A172 (cell line): ENCODE data around the gene TGM6. TPM values are rescaled to one million over a fixed set of nuclear protein-coding genes. Genes with fewer than 3 reads are reported as not detected.

Experiments used
- DNase-seq: peaks from one replicate; pipeline ENCODE4 v3.0.0-alpha.2; 2015; ENCODE audit warnings: low spot score
- total RNA-seq: library from RNA; depleted of rRNA; stranded (reverse); fragments of >200 nt; shearing (Covaris generic); gene quantifications from 2 replicates; pipeline ENCODE4 v1.2.3, GENCODE V29; 2014; rRNA removed

TGM6 gene
- not detected in 2 replicates for total RNA-seq

- DNase-seq, result no peak
Observed at GRCh38 chr20:2380601-2381000, at the start of gene TGM6. TGM6 (plus strand) TSS chr20:2380901; CDS start chr20:2380969, 68 bp downstream.

DNA sequence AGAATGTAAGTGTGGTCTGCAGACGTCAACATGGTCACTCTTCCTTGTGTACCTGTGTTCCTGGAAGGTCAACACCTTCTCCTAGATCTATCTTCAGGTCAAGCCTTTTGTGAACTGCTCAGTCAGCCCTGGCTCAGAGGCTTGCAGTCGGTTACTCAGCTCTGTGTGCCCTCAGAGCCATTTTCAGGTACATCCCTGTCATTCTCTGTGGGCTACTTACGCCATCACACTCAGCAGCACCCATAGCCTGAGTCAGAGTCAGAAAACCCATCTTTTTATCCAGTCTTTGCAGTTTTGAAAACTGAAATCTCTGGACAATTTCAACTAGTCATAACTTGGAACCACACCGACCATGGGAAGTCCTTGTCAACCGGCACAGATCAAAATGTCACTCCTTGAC lies 49.6 kb upstream of the TGM6 start:
- DNase-seq, result no peak

- DNase-seq, result no peak
Observed at GRCh38 chr20:2331901-2332565, 48.7 kb upstream of the TGM6 start.

DNA sequence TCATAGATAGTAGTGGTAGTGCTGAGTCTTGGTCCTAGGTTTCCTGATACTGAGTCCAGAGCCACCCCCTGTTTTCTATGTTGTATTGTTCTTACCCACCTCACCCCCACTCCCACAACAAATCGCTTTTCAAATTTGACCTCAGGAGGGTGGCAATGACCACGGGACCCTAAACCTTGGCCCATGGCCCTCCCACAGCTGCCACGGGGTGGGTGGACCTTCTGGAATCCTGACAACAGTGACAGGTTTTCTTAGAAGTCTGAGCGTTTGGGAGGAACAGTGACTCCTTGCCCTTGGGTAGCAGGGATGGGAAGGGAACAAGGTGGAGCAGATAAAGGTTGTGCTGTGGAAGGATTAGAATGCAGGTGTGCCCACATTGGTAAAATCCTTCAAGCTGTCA lies 48.0 kb upstream of the TGM6 start:
- DNase-seq, result no peak

DNA sequence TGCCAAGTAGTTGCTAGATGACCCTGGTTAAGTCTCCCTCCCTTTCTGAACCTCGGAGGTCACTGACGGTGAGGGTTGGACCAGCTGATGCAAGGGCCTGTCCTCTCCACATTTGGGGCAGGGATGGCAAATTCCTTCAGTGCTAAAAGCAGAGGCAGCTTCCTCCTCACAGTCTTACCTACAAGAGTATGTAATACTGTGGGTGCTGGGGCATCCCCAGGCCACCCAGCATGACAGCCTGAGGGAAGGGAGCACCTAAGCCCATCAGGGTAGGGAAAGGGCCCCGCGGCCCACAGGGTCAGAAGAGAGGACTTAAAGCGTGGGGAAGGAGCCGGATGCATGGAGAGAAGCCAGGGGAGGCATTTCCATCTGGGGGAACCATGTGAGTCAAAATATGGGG lies 46.9 kb upstream of the TGM6 start:
- no peak for DNase-seq

DNA sequence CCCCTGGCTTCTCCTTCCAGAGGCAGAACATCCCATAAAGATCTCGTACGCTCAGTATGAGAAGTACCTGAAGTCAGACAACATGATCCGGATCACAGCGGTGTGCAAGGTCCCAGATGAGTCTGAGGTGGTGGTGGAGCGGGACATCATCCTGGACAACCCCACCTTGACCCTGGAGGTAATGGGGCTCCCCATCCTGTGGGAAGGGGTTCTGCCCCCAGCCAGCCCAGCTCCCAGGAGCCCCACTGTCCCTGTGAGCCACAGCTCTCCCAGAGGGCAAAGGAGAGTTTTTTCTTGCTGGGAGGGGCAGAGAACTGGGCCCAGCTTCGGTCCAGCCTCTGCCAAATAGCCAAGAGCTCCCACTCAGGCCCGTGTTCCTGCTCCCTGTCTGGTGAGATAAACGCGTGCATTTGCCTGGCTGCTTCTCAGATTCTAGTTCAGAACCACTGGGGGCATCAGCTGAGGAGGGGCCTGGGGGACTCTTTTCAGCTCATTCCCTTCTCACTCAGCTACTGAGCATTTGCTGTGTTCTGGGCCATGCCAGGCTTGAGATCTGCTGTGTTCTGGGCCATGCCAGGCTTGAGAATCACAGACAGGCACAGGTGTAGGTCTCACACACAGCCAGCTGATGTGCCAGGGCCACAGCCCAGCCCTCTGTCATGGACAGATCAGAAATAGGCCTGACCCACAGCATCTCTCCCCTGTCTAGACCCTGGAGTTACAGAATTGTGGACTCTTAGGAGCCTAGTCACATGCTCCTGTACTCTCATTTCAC lies 45.4 kb upstream of the TGM6 start:
- no peak for DNase-seq

DNA sequence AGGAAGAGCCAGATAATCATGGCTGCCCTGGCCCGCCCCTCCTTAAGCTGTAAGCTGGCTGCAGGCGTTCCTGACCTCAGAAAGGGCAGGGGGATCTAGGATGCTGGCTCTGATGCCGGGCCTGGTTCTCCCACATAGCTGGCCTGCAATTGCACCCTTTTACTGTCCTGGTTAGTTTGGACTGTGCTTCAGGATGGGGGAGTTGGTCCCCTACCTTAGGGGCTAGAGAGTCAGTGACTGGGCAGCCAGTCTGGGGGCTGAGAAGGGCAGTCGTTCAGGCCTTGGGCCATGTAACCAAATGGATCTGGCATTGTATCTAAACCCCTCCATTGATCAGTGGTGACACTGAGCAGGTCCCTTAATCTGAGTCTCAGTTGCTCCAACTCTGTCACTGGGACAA lies 44.2 kb upstream of the TGM6 start:
- DNase-seq, result no peak

DNA sequence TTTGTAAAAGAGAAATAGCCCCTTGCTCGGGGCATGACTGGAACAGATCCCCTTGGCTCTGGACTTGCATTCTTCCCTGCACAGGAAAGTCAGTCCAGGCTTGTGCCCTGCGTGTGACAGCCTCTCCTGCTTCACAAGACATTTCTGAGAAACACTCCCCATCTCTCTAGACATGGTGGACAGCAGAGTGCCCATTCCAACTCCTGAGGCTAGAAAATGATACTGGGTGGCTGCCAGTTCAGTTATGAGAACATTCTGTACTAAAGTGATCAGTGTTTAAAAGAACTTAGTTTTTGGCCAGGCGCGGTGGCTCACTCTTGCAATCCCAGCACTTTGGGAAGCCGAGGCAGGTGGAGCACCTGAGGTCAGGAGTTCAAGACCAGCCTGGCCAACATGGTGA lies 43.6 kb upstream of the TGM6 start:
- DNase-seq, result no peak

GRCh38 chr20:2338411-2339066 lies 42.2 kb upstream of the TGM6 start:
- DNase-seq, result no peak

GRCh38 chr20:2340136-2340535 lies 40.6 kb upstream of the TGM6 start:
- no peak for DNase-seq

DNA sequence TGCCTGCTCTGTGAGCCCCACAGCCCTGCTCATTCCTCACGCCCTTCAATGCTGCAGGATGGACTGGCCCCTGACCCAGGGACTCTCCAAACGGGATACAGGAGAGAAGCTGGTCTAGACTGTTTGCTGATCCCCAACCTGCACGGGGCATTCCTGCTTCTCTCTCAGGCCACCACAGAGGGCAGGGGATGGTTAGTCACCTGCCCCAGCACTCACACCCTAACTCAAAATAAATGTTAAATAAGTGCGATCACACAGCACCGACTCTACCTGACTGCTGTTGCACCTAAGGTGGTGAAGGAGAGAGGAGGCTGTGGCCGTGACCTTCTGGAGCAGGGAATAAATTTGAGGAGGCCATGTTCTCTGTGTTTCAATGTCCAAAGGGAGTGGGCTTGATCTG lies 39.9 kb upstream of the TGM6 start:
- DNase-seq, result no peak

- no peak for DNase-seq
Observed at GRCh38 chr20:2341336-2341735, 39.4 kb upstream of the TGM6 start.

DNA sequence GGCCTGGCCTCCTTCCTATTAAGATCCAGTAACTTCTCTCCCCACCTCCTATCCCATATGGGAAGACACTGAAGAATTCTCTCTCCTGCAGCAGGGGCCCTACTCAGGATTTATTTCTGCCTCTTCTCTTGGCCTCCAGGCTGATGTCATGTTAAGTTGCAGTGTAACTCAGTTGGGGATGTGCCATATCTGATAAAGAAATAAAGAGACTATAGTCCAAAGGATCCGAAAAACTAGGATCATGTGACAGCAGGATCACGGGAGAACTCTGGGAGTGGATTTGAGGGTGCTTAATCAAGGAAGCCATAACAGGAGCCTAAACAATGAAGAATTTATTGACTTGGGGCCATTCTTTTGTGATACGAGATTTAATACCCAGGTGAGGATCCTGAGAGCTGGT lies 38.5 kb upstream of the TGM6 start:
- no peak for DNase-seq

GRCh38 chr20:2346188-2346587 lies 34.5 kb upstream of the TGM6 start:
- no peak for DNase-seq

DNA sequence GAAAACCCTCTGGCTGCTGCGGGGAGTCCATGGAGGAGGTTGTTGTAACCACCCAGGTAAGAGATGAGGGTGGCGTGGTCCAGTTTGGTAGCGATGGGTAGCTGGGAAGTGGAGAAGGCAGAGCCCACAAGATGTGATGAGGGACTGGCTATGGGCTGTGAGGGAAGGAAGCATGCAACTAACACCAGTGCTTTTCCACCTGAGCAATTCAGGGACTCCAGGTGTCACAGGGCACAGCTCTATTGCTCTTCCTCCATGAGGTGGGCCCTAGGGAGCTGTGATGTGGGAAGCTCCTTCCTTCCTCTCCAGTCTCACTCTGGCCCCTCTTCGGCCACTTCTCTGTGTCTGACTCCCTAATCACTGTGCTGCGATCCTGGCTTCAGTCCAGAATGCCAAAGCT lies 32.4 kb upstream of the TGM6 start:
- no peak for DNase-seq

- peak; percentile 73 for DNase-seq
Observed at GRCh38 chr20:2349801-2350200, 30.9 kb upstream of the TGM6 start.

- no peak for DNase-seq
Observed at GRCh38 chr20:2350606-2351005, 30.1 kb upstream of the TGM6 start.

DNA sequence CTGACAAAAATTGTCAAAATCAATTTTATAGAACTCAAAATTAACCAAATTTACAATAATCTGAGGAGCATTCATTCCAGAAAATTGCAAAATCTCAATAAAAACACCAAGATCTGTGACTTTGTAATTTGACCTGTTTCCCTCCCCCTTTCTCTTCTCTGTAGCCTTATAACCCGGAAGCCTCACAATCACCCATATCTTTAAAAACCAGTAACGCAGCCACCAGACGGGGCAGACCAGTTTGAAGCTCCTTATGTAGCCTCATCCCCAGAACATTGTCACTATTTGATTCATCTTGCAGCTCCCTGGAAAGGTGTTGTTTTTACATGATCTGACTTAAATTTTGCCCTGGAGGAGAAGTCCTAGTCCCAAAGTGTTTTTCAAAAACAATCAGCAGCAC lies 27.5 kb upstream of the TGM6 start:
- no peak for DNase-seq

DNA sequence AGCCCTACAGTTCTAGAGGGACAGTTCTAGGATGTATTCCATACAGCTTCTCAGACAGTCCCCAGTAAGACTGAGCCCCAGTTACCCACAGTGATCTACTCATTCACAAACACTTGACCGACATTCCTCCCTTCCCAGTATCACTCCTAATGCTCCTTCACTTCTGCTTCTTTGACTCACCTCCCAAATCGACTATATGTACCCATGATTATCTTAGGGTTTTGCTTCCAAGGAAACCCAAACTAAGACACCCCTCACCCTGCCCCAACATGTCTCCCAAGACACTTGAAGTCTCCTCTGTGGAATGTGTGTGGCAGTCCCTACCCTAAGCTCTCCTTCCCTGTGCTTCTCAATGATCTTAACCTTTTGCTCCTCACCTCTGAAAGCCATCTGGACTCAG lies 23.6 kb upstream of the TGM6 start:
- DNase-seq, result no peak

DNA sequence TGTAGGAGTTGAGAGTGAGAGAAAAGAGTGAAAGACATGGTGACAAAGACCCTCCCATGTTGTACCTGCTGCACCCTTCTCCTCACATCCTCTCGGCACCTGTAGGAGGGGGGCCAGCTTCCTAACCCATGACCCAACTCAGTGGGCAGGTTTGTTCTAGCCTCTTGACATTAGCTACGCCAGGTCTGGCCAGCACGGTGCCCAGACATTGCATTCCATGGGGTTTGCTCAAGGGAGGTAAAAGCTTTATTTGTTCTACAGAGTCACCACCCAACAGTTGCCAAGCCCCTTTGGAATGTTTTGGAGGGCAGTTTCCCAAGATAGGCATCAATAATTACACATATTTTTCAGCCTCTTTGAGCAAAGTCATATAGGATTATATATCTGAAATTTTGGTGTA lies 22.7 kb upstream of the TGM6 start:
- no peak for DNase-seq

GRCh38 chr20:2361035-2361593 lies 19.6 kb upstream of the TGM6 start:
- no peak for DNase-seq

DNA sequence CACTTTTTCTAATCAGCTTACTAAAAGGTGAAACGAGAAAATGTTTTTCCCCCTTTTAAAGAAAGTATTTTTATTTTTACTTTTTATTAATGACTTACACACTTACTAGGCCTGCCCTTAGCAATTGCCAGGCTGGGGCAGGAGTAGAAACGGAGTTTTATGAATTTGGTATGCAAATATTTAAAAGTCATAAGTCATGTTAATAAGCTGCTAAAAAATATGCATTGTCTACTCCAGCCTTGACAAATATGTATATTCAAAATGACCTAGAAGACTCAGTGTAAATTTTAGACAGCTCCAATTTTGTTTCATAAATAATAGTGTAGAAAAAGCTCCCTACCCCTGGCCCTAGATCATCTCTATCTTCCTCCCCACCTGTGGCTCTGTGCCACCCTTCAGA lies 17.5 kb upstream of the TGM6 start:
- DNase-seq, result no peak

DNA sequence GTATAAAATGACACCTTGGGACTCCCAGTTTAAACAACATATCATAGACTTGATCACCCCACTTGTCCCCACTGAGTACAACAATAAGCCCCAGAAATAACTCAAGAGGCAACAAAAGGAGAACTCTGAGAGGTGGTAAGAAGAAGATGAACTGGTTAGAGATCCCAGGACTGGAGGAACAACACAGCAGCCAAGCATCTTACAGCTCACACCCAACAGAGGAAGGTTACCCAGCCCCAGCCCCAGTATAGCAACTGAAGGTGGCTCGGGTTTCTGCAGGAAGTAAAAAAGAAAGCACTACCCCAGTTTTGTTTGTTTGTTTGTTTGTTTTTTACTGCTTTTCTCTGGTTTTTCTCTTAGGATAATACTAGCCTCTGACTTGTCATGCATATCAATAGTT lies 17.1 kb upstream of the TGM6 start:
- DNase-seq, result no peak
